IMR-90 (cell line): ENCODE measurements around the gene NUP205.

Experiments used
- MXI1 ChIP-seq: IDR thresholded peaks from 2 replicates; pipeline ENCODE4 v1.6.1; 2012; ENCODE audit warnings: low read depth, mild to moderate bottlenecking, low read length, moderate library complexity, borderline replicate concordance
- SMC3 ChIP-seq: fragments of 150-350 bp; IDR thresholded peaks from 2 replicates; pipeline ENCODE4 v1.6.1; 2016; ENCODE audit warnings: low read depth, mild to moderate bottlenecking, antibody characterized with exemption, low read length, moderate library complexity
- TF ChIP-seq, protein P1 (sequence below): conservative IDR thresholded peaks from 2 replicates; pipeline ENCODE4 v1.5.1; 2012; ENCODE audit warnings: mild to moderate bottlenecking, low read depth, low read length, improper control_type of control experiment

DNA sequence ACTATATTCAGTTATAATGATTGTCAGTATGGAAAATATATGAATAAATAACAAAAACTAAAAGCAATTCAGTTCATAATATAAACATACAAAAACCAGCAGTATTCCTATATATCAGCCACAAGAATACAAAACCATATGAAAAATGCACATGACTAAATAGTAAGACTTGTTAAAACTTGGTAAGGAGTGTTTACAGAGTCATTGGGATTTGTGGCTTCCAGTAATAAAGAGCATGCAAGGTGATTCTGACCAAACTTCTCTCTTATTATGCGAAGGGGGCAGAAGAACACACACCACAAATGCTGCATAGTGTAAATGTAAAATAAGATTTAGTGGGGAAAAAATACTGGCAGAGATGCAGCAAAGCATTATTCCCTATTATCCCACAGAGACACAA, 39.0 kb upstream of the NUP205 start:
- TF ChIP-seq MXI1 (no peak), SMC3 (no peak)
- TF ChIP-seq, protein P1, sequence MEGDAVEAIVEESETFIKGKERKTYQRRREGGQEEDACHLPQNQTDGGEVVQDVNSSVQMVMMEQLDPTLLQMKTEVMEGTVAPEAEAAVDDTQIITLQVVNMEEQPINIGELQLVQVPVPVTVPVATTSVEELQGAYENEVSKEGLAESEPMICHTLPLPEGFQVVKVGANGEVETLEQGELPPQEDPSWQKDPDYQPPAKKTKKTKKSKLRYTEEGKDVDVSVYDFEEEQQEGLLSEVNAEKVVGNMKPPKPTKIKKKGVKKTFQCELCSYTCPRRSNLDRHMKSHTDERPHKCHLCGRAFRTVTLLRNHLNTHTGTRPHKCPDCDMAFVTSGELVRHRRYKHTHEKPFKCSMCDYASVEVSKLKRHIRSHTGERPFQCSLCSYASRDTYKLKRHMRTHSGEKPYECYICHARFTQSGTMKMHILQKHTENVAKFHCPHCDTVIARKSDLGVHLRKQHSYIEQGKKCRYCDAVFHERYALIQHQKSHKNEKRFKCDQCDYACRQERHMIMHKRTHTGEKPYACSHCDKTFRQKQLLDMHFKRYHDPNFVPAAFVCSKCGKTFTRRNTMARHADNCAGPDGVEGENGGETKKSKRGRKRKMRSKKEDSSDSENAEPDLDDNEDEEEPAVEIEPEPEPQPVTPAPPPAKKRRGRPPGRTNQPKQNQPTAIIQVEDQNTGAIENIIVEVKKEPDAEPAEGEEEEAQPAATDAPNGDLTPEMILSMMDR = no peak
